HG03135 (cell line): Measurements from ENCODE around the gene PCDHA4.
"Not testable (repeated sequence)": the region's sequence is repeated elsewhere in the genome, so short reads cannot be mapped to it uniquely, and the experiment has no call there.

Experiments used
- ATAC-seq: cut with Tn5 transposase; IDR thresholded peaks from one replicate; pipeline ENCODE4 v1.9.1; 2021; ENCODE audit warnings: mild to moderate bottlenecking, moderate library complexity; ENCODE audit not compliant: unreplicated experiment

The PCDHA4 gene

DNA sequence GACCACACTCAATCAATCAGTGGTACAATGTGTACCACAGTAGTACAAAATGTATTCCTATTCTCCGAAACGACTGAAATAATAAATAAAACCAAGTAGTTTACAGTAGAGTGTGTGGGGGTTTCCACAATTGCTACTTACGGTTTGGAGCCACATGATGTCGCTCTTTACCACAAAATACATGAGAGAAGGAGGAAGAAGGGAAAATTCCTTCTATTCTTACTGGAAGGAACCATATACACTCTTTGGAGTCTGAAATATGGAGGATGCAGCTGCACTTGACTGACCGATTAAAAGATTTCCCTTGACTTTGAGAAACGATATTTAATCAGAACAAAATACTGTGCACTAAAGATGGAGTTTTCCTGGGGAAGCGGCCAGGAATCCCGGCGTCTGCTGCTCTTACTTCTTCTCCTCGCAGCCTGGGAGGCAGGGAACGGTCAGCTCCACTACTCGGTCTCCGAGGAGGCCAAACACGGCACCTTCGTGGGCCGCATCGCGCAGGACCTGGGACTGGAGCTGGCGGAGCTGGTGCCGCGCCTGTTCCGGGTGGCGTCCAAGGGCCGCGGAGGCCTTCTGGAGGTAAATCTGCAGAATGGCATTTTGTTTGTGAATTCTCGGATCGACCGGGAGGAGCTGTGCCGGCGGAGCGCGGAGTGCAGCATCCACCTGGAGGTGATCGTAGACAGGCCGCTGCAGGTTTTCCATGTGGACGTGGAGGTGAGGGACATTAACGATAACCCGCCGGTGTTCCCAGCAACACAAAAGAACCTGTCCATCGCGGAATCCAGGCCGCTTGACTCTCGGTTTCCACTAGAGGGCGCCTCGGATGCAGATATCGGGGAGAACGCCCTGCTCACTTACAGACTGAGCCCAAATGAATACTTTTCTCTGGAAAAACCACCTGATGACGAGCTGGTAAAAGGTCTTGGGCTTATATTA is at the start of gene PCDHA4:
TSS of gene PCDHA4 (plus strand) at position 235 of the 942 bp plus-strand sequence.
- ATAC-seq = no peak

- ATAC-seq = no peak
Observed at GRCh38 chr5:140764177-140764973, 42.5 kb upstream of the PCDHA4 start.

- ATAC-seq = no peak
Observed at GRCh38 chr5:140767444-140767843, 39.4 kb upstream of the PCDHA4 start.

GRCh38 chr5:140780512-140780911 is 26.4 kb upstream of the PCDHA4 start:
- ATAC-seq = no peak

DNA sequence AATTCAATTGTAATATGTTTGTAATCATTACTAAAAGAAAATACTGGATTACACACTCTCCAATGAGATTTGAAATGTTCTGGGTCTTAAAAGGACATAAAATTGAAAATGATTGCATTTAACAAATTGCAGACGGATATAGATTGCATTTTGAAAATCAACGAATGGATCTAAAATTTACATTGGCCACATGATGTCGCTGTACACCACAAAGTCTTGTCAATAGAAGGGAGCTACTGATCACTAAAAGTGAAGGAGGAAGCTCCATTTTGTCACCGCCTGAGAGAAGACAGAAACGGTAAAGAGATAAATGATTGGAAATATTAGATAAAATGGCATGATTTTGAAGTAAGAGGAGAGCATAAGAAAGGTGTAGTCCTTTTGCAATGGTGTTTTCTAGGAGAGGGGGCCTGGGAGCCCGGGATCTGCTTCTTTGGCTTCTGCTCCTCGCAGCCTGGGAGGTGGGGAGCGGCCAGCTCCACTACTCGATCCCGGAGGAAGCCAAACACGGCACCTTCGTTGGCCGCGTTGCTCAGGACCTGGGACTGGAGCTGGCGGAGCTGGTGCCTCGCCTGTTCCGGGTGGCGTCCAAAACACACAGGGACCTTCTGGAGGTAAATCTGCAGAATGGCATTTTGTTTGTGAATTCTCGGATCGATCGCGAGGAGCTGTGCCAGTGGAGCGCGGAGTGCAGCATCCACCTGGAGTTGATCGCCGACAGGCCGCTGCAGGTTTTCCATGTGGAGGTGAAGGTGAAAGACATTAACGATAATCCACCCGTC is 20.8 kb upstream of the PCDHA4 start, which contains the start of gene PCDHA1:
TSS of gene PCDHA1 (plus strand) at position 236 of the 782 bp plus-strand sequence.
- no peak for ATAC-seq

GRCh38 chr5:140787422-140787821 is 19.4 kb upstream of the PCDHA4 start:
- ATAC-seq = not testable (repeated sequence)

DNA sequence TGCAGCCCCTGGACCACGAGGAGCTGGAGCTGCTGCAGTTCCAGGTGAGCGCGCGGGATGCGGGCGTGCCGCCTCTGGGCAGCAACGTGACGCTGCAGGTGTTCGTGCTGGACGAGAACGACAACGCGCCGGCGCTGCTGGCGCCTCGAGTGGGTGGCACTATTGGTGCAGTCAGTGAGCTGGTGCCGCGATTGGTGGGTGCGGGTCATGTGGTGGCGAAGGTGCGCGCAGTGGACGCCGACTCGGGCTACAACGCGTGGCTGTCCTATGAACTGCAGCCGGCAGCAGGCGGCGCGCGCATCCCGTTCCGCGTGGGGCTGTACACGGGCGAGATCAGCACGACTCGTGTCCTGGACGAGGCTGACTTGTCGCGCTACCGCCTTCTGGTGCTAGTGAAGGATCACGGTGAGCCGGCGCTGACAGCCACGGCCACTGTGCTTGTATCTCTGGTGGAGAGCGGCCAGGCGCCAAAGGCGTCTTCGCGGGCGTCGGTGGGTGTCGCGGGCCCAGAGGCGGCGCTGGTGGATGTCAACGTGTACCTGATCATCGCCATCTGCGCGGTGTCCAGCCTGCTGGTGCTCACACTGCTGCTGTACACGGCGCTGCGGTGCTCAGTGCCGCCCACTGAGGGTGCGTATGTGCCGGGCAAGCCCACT is 18.9 kb upstream of the PCDHA4 start:
- ATAC-seq = not testable (repeated sequence)

- no peak for ATAC-seq
Observed at GRCh38 chr5:140791089-140791488, 15.8 kb upstream of the PCDHA4 start.

- no peak for ATAC-seq
Observed at GRCh38 chr5:140794595-140795258, 12.1 kb upstream of the PCDHA4 start, which contains the start of gene PCDHA2. TSS of gene PCDHA2 (plus strand) at chr5:140794852.

GRCh38 chr5:140795259-140795641 is 11.6 kb upstream of the PCDHA4 start:
- ATAC-seq = no peak

GRCh38 chr5:140796072-140796717 is 10.7 kb upstream of the PCDHA4 start:
- ATAC-seq = not testable (repeated sequence)

- no peak for ATAC-seq
Observed at GRCh38 chr5:140796718-140797095, 10.2 kb upstream of the PCDHA4 start.

GRCh38 chr5:140800816-140801493 is 5.9 kb upstream of the PCDHA4 start, which contains the start of gene PCDHA3:
TSS of gene PCDHA3 (plus strand) at chr5:140801057.
- ATAC-seq = no peak

DNA sequence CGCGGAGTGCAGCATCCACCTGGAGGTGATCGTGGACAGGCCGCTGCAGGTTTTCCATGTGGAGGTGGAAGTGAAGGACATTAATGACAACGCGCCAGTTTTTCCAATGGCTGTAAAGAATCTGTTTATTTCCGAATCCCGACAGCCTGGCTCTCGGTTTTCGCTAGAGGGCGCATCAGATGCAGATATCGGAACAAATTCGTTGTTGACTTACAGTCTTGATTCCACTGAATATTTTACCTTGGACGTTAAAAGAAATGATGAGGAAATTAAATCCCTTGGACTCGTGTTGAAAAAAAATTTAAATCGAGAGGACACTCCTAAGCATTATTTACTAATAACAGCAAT is 5.4 kb upstream of the PCDHA4 start:
- ATAC-seq = no peak

DNA sequence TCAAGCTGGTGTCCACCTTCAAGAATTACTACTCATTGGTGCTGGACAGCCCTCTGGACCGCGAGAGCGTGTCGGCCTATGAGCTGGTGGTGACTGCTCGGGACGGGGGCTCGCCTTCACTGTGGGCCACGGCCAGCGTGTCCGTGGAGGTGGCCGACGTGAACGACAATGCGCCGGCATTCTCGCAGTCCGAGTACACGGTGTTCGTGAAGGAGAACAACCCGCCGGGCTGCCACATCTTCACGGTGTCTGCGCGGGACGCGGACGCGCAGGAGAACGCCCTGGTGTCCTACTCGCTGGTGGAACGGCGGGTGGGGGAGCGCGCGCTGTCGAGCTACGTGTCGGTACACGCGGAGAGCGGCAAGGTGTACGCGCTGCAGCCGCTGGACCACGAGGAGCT is 4.5 kb upstream of the PCDHA4 start:
- not testable (repeated sequence) for ATAC-seq

- ATAC-seq = no peak
Observed at GRCh38 chr5:140802781-140803271, 4.0 kb upstream of the PCDHA4 start.

DNA sequence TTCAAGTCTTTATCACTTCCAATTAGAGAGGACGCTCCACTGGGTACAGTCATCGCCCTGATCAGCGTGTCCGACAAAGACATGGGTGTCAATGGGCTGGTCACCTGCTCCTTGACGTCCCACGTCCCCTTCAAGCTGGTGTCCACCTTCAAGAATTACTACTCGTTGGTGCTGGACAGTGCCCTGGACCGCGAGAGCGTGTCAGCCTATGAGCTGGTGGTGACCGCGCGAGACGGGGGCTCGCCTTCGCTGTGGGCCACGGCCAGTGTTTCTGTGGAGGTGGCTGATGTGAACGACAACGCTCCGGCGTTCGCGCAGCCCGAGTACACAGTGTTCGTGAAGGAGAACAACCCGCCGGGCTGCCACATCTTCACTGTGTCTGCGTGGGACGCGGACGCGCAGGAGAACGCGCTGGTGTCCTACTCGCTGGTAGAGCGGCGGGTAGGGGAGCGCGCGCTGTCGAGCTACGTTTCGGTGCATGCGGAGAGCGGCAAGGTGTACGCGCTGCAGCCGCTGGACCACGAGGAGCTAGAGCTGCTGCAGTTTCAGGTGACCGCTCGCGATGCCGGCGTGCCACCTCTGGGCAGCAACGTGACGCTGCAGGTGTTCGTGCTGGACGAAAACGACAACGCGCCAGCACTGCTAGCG is 1.5 kb downstream of the PCDHA4 start:
- ATAC-seq = not testable (repeated sequence)

- ATAC-seq = no peak
Observed at GRCh38 chr5:140808889-140809291, 2.0 kb downstream of the PCDHA4 start.
